Tibial nerve (tissue), 3 donors: ENCODE measurements around the gene SLC16A10.
A peak's percentile ranks its signal among the peaks of the same experiment; 100 is the strongest.

ENCODE experiments used
- POLR2A ChIP-seq, 2 donors: fragments of 450-650 bp; IDR thresholded peaks; one replicate each; pipeline ENCODE4 v1.6.1; 2017; ENCODE audit warnings: antibody characterized with exemption in 2 of 2, mild to moderate bottlenecking in 2 of 2, moderate library complexity in 2 of 2
- TF ChIP-seq, protein P1 (sequence below), 5 experiments: fragments of 200-600 bp in 3 of 5; fragments of 450-650 bp in 2 of 5; sonication (generic) in 3 of 5; IDR thresholded peaks; one replicate each; pipeline ENCODE4 v1.5.1; 2016 to 2019; ENCODE audit warnings: antibody characterized with exemption in 5 of 5, mild to moderate bottlenecking in 3 of 5, moderate library complexity in 2 of 5

DNA sequence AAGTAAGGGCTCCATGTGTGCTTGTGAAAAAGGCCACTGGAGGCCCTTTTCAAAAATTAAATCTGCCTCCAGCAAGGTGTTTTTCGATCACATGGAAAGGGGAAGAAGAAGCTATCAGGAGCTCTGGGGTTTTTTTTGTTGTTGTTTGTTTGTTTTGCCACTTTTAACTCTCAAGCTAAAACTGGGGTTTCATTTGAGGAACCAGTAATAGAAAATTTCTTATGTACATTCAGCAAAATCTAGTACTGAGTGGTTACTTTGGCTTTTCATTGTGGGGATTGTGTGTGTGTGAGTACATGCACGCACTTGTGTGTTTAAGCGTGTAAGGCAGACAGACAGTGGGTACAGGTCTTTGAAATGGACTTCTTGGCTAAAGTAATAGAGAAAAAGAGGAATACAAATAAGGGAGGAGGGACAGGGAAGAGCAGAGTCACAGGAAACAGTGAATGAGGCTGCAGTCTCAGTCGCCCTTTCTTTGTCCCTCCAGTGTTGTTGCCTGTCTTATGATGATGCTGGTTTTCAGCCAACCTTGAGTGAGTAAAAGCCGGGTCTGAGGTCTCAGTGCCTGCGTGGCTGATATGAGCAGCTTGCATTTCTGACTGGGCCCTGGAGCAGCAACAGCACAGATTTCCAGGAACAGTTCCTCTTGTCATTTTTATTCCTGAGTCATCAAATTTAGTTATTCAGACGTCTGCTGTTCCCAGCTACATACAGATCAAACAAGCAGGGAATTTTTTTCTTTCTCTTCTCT, 26.2 kb downstream of the SLC16A10 start:
- peak in 1 of 2 donors; percentile 14 for TF ChIP-seq POLR2A (IDR thresholded peaks at IDR 0.05)
- TF ChIP-seq, protein P1, sequence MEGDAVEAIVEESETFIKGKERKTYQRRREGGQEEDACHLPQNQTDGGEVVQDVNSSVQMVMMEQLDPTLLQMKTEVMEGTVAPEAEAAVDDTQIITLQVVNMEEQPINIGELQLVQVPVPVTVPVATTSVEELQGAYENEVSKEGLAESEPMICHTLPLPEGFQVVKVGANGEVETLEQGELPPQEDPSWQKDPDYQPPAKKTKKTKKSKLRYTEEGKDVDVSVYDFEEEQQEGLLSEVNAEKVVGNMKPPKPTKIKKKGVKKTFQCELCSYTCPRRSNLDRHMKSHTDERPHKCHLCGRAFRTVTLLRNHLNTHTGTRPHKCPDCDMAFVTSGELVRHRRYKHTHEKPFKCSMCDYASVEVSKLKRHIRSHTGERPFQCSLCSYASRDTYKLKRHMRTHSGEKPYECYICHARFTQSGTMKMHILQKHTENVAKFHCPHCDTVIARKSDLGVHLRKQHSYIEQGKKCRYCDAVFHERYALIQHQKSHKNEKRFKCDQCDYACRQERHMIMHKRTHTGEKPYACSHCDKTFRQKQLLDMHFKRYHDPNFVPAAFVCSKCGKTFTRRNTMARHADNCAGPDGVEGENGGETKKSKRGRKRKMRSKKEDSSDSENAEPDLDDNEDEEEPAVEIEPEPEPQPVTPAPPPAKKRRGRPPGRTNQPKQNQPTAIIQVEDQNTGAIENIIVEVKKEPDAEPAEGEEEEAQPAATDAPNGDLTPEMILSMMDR (IDR thresholded peaks at IDR 0.05): no peak
